Measurements from ENCODE around the gene ZNF593.

ZNF593 gene

GRCh38 chr1:26184086-26184485 is 14.4 kb downstream of the ZNF593 start:
- TF ChIP-seq CTCF (conservative IDR thresholded peaks at IDR 0.05; ENCODE audit: control insufficient read depth, insufficient read depth, low read depth, low read length) = no peak
- no peak overlapping the region for H3K4me3 ChIP-seq (ENCODE audit: control insufficient read depth, low read depth, low read length)
- no peak for DNase-seq (ENCODE audit: low read depth)

GRCh38 chr1:26184883-26185282 is 15.2 kb downstream of the ZNF593 start:
- no peak overlapping the region for H3K4me3 ChIP-seq (ENCODE audit: control insufficient read depth, low read depth, low read length)
- DNase-seq (ENCODE audit: low read depth) = no peak
- TF ChIP-seq CTCF (conservative IDR thresholded peaks at IDR 0.05; ENCODE audit: control insufficient read depth, insufficient read depth, low read depth, low read length) = no peak

GRCh38 chr1:26187882-26188281 is 18.2 kb downstream of the ZNF593 start:
- no peak overlapping the region for H3K4me3 ChIP-seq (ENCODE audit: control insufficient read depth, low read depth, low read length)
- TF ChIP-seq CTCF (conservative IDR thresholded peaks at IDR 0.05; ENCODE audit: control insufficient read depth, insufficient read depth, low read depth, low read length) = no peak
- DNase-seq (ENCODE audit: low read depth) = no peak

- no peak overlapping the region for H3K4me3 ChIP-seq (ENCODE audit: control insufficient read depth, low read depth, low read length)
- DNase-seq (ENCODE audit: low read depth) = no peak
- TF ChIP-seq CTCF (conservative IDR thresholded peaks at IDR 0.05; ENCODE audit: control insufficient read depth, insufficient read depth, low read depth, low read length) = no peak
Observed at GRCh38 chr1:26188477-26188876, 18.8 kb downstream of the ZNF593 start.

- no peak overlapping the region for H3K4me3 ChIP-seq (ENCODE audit: control insufficient read depth, low read depth, low read length)
- TF ChIP-seq CTCF (conservative IDR thresholded peaks at IDR 0.05; ENCODE audit: control insufficient read depth, insufficient read depth, low read depth, low read length) = no peak
- no peak for DNase-seq (ENCODE audit: low read depth)
Observed at GRCh38 chr1:26189331-26189730, 19.6 kb downstream of the ZNF593 start.

GRCh38 chr1:26189751-26190275 is 20.1 kb downstream of the ZNF593 start:
- no peak for DNase-seq (ENCODE audit: low read depth)
- no peak for TF ChIP-seq CTCF (conservative IDR thresholded peaks at IDR 0.05; ENCODE audit: control insufficient read depth, insufficient read depth, low read depth, low read length)

More at GRCh38 chr1:26189751-26190275, 20.1 kb downstream of the ZNF593 start:
- no peak overlapping the region for H3K4me3 ChIP-seq (ENCODE audit: control insufficient read depth, low read depth, low read length)
